Astrocyte of the spinal cord (primary cell): ENCODE measurements around the gene GSN.

Experiments used
- DNase-seq: peaks from one replicate; pipeline ENCODE4 v3.0.0; 2011; ENCODE audit warnings: low read depth, low spot score
- H3K4me3 ChIP-seq: 2 replicates; pipeline ENCODE4 v1.5.1; 2011; ENCODE audit warnings: low read depth, mild to moderate bottlenecking, low read length, moderate library complexity
- in situ Hi-C: cut with HindIII; loops from 2 replicates; pipeline ENCODE4 v1.10.0; 2017; ENCODE audit warnings: low sequenced_read_pairs
- TF ChIP-seq, protein P1 (sequence below): IDR thresholded peaks from 2 replicates; pipeline ENCODE4 v1.5.1; 2012; ENCODE audit warnings: low read depth, mild to moderate bottlenecking, low read length, inconsistent platforms

Gene GSN

DNA sequence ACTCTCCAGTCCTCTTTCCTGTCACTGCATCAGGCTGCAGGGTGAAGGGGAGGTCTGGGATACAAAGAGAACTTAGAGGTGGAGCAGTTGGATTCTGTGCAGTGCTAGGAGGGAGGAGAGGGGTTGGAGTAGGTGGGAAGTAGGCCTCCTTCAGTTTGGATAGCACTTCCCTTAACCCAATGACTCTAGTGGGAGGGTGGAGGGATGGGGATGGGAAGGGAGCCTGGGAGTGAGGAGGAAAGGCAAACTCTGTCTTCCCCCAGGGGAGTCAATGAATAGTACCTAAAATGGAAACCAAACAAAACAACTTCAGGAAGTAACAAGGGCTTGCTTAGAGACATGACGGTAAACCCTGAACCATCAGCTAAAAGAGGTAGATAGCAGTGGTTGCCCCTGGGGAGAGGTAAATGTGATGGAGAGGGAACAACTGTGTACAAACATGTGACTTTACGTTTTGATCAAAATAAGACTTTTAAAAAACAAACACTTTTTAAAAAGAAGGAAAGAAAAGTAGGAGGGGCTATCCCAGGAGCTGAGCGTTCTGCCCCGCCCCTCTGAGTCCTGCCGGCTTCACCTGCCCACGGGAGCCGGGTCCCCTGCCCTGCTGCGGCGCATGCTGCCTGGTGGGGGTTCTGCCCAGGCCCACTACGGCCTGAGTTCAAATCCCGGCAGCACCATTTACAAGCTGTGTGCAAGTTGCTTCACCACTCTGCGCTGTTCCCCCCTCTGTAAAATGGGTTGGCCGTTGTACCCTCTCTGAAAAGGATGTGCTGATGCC is 30.9 kb downstream of the GSN start:
- DNase-seq: peak; percentile 41
- H3K4me3 ChIP-seq: peak overlapping the region; percentile 20
- TF ChIP-seq, protein P1, sequence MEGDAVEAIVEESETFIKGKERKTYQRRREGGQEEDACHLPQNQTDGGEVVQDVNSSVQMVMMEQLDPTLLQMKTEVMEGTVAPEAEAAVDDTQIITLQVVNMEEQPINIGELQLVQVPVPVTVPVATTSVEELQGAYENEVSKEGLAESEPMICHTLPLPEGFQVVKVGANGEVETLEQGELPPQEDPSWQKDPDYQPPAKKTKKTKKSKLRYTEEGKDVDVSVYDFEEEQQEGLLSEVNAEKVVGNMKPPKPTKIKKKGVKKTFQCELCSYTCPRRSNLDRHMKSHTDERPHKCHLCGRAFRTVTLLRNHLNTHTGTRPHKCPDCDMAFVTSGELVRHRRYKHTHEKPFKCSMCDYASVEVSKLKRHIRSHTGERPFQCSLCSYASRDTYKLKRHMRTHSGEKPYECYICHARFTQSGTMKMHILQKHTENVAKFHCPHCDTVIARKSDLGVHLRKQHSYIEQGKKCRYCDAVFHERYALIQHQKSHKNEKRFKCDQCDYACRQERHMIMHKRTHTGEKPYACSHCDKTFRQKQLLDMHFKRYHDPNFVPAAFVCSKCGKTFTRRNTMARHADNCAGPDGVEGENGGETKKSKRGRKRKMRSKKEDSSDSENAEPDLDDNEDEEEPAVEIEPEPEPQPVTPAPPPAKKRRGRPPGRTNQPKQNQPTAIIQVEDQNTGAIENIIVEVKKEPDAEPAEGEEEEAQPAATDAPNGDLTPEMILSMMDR: no peak
- in situ Hi-C loops: no loop called here

DNA sequence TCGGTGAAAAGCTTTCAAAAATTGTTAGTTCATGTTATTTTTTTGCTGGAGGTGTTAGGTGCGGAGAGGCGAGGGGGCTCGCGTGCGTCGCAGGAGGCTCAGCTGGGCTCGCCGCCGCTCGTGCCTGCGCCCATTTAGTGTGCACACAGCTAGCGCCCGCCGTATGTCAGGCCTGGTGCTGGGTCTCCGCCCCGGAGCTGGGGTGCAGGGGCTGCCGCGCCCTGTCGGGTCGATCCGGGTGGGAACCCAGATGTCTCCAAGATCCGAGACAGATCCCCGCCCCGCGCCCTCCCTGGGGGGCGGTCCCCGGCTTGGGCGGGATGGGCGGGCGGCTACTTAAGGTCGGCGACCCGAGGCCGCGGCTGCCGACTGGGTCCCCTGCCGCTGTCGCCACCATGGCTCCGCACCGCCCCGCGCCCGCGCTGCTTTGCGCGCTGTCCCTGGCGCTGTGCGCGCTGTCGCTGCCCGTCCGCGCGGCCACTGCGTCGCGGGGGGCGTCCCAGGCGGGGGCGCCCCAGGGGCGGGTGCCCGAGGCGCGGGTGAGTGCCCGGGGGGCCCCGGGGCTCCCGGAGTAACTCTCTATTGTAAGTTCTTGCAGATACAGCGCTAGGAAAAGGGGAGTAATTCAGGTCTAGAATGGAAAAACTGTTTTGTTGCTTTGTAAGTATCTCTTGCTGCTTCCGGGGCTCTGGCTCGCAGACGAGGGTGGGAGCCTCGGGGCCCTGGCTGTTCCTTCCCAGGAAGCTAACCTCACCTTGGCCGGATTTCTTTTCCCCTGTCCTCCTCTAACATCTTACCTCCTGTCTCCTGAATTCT is 31.7 kb downstream of the GSN start:
- in situ Hi-C loops: no loop called here
- no peak for DNase-seq
- H3K4me3 ChIP-seq: peak overlapping the region; percentile 26
- TF ChIP-seq, protein P1: no peak

DNA sequence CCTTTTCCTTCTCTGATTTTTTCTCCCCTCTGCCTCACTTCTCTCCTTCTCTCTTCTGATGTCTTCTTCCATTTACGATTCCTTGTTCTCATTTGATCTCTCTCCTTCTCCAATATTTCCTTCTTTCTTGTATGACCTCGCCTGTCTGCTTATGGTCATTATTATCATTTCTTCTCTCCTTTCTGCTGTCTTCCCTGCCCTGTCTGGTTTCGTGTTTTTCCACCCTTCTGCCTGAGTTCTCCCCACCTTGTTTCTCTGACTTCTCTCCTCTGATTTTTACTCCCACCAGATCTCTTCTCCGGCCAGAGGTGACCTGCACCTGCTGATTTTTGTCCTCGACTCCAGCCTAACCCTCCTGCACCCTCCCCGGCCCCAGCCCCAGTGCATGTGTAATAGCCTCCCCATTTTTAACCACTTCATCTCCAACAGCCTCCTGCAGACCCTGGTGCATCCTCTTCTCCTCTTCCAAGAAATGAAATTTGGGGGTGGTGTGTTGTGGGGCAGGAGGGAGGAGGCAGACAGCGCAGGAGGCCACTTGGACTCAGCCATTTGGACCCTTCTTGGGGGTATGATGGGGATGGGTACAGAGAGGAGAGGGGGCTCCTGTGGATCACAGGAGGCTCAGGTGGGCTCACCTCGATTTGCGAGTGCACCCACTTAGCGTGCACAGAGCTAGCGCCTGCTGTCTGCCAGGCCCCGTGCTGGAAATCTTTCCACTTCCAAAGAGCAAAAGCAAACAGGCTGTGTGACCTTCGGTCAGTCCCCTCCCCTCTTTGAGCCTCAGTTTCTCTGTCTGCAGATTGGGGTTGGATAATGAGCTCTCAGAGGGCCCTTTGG is 32.5 kb downstream of the GSN start:
- TF ChIP-seq, protein P1: no peak
- H3K4me3 ChIP-seq: peak overlapping the region; percentile 26
- DNase-seq: no peak
- in situ Hi-C loops: no loop called here

DNA sequence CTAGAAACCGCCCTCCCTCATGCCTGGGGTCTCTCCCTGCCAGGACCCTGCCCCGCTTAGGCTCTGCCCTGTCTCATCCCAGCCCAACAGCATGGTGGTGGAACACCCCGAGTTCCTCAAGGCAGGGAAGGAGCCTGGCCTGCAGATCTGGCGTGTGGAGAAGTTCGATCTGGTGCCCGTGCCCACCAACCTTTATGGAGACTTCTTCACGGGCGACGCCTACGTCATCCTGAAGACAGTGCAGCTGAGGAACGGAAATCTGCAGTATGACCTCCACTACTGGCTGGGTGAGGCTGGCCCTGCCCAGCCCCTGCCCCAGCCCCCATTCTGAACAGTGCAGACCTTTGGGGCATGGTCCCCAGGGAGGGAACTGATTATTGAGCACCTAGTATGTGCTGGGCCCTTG is 33.9 kb downstream of the GSN start:
- TF ChIP-seq, protein P1: no peak
- in situ Hi-C loops: no loop called here
- DNase-seq: no peak
- H3K4me3 ChIP-seq: no peak overlapping the region

DNA sequence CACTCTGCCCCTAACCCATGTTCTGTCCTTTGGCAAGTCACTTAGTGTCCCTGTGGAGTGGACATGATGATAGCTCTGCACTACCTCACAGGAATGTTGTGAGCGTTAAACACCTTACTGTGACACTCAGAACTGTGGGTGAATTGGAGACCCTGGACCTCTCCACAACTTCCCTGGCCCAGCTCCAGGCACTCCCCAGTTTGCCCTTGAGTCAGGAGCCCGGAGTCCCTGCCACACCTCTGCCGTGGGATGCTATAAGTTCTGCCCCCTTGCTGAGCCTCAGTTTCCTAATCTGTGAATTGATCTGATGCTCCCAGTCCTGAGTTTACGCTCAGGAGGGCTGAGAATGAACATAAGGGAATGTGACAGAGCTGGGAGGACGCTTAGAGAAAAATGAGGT is 34.4 kb downstream of the GSN start:
- H3K4me3 ChIP-seq: no peak overlapping the region
- in situ Hi-C loops: no loop called here
- DNase-seq: no peak
- TF ChIP-seq, protein P1: no peak

DNA sequence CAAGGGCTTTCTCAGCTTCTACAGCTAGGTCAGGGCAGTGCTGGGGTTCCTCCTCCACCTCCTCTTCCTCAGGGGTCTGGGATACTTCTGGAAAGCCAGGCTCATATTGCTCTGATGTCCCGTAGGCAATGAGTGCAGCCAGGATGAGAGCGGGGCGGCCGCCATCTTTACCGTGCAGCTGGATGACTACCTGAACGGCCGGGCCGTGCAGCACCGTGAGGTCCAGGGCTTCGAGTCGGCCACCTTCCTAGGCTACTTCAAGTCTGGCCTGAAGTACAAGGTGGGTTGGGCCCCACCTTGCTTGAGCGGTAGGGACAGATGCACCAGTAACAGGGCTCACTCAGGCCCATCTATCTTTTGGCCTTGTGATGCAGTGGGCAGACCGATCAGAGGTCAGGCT is 34.8 kb downstream of the GSN start:
- no peak for DNase-seq
- H3K4me3 ChIP-seq: no peak overlapping the region
- TF ChIP-seq, protein P1: no peak
- in situ Hi-C loops: no loop called here
